Breast epithelium (tissue), 3 donors: ENCODE results near the gene MT1B.
"Not testable (repeated sequence)": the region's sequence is repeated elsewhere in the genome, so short reads cannot be mapped to it uniquely, and the experiment has no call there.

ENCODE experiments used
- CTCF ChIP-seq, 3 donors: fragments of 450-650 bp; IDR thresholded peaks; one replicate each; pipeline ENCODE4 v1.5.1; 2016 to 2017; ENCODE audit warnings: antibody characterized with exemption in 3 of 3, mild to moderate bottlenecking in 3 of 3, moderate library complexity in 3 of 3
- POLR2A ChIP-seq: fragments of 450-650 bp; IDR thresholded peaks from one replicate; pipeline ENCODE4 v1.6.1; 2016; ENCODE audit warnings: antibody characterized with exemption, mild to moderate bottlenecking, moderate library complexity
- POLR2AphosphoS5 ChIP-seq, 3 donors: sonication (generic); formaldehyde crosslinking; IDR thresholded peaks; one replicate each; pipeline ENCODE4 v1.6.1; 2017; ENCODE audit warnings: antibody characterized with exemption in 3 of 3

- TF ChIP-seq CTCF (IDR thresholded peaks at IDR 0.05); POLR2AphosphoS5 (IDR thresholded peaks at IDR 0.05); POLR2A: not testable (repeated sequence)
These were observed 20.0 kb downstream of the MT1B start for GRCh38 chr16:56671691-56672090.
